Kidney (tissue), 14 donors: Measurements from ENCODE around the gene CRTC1. TPM values are rescaled to one million over a fixed set of nuclear protein-coding genes. Genes with fewer than 3 reads are reported as not detected.

ENCODE experiments used
- DNase-seq, 5 donors: peaks; one replicate each; pipeline ENCODE4 v3.0.0-alpha.2; 2013 to 2020
- FAIRE-seq: peaks from 2 replicates; lab custom pipeline; 2012; peaks lifted over from hg19 to GRCh38; lab: Jason Lieb, UNC
- H3K27ac ChIP-seq, 2 donors: one replicate each; pipeline ENCODE4 v1.7.0; 2013; ENCODE audit warnings: low read depth in 2 of 2, low read length in 2 of 2, inconsistent platforms in 1 of 2
- H3K27me3 ChIP-seq: one replicate; pipeline ENCODE4 v1.7.1; 2013; ENCODE audit warnings: low read length, inconsistent platforms; ENCODE audit not compliant: control insufficient read depth, insufficient read depth
- H3K36me3 ChIP-seq, 3 donors: one replicate each; pipeline versions ENCODE4 v1.7.0 to v1.7.1; 2013; ENCODE audit warnings: low read length in 3 of 3, control low read depth in 1 of 3, inconsistent platforms in 1 of 3; ENCODE audit not compliant: insufficient read depth in 3 of 3, control insufficient read depth in 2 of 3
- H3K4me1 ChIP-seq, 3 donors: one replicate each; pipeline versions ENCODE4 v1.7.0 to v1.7.1; 2013; ENCODE audit warnings: low read length in 3 of 3, inconsistent platforms in 1 of 3, low read depth in 1 of 3; ENCODE audit not compliant: control insufficient read depth in 2 of 3, insufficient read depth in 2 of 3
- H3K4me3 ChIP-seq, 3 donors: one replicate each; pipeline versions ENCODE4 v1.7.0 to v1.8.1; 2013; ENCODE audit warnings: low read length in 3 of 3, control low read depth in 1 of 3, inconsistent platforms in 1 of 3
- H3K9ac ChIP-seq, 3 donors: one replicate each; pipeline versions ENCODE4 v1.7.0 to v1.7.1; 2013; ENCODE audit warnings: low read length in 3 of 3, control low read depth in 1 of 3, inconsistent platforms in 1 of 3
- H3K9me3 ChIP-seq, 3 donors: one replicate each; pipeline versions ENCODE4 v1.7.0 to v1.7.1; 2013; ENCODE audit warnings: low read length in 3 of 3, control low read depth in 1 of 3, inconsistent platforms in 1 of 3; ENCODE audit not compliant: control insufficient read depth in 2 of 3, insufficient read depth in 1 of 3
- CTCF ChIP-seq: IDR thresholded peaks from 3 replicates; pipeline ENCODE4 v1.5.1; 2012; ENCODE audit warnings: mild to moderate bottlenecking, moderate library complexity, borderline replicate concordance; ENCODE audit not compliant: insufficient read depth; ENCODE audit errors: extremely low read depth
- intact Hi-C: fragments of 100-400 bp; cut with DNase I; formaldehyde crosslinking; loops from one replicate; pipeline ENCODE4 v1.11.1; 2022
- polyA plus RNA-seq: library from polyadenylated mRNA; stranded (reverse); fragments of 350-450 nt; fragmentation: Illumina TruSeq; extraction: RNeasy Lipid Tissue Mini Kit (QIAGEN cat#74804); gene quantifications from one replicate; pipeline ENCODE4 v1.2.3, GENCODE V29; 2014; ENCODE audit warnings: low read depth, low replicate concordance; ENCODE audit not compliant: insufficient read depth
- total RNA-seq: library from RNA; stranded (reverse); fragmentation: NEBNext Ultra II Directional; extraction: Animal tissue kit (Norgen Biotek cat#: 25700); gene quantifications from one replicate; pipeline ENCODE4 v1.2.1, GENCODE V29; 2021
- donor health status: control.
- donor health status: control.
- donor health status: control.
- donor health status: control.
- donor health status: control.
- donor health status: DM: yes; HTN: yes; CAD: no.
- donor health status: Normal renal cell carcinoma (clear cell type).

CRTC1 gene
- total and polyA plus RNA-seq, 2 donors from 2014 or later: 10.9 to 26.8 TPM

GRCh38 chr19:18751571-18751970 lies 68.1 kb downstream of the CRTC1 start:
- intact Hi-C loops: no loop called here
- FAIRE-seq (no peak), DNase-seq (no peak)
- Histone ChIP-seq H3K4me3 (no peak overlapping the region), H3K27ac (no peak overlapping the region), H3K4me1 (no peaks in the 10 kb centered on the region), H3K9me3 (no peaks in the 10 kb centered on the region), H3K27me3 (no peaks in the 10 kb centered on the region), H3K36me3 (peaks cover 0 to 4% (median 0%) of the 10 kb centered on the region in 3 donors), H3K9ac (no peak overlapping the region)
- no peak for TF ChIP-seq CTCF

DNA sequence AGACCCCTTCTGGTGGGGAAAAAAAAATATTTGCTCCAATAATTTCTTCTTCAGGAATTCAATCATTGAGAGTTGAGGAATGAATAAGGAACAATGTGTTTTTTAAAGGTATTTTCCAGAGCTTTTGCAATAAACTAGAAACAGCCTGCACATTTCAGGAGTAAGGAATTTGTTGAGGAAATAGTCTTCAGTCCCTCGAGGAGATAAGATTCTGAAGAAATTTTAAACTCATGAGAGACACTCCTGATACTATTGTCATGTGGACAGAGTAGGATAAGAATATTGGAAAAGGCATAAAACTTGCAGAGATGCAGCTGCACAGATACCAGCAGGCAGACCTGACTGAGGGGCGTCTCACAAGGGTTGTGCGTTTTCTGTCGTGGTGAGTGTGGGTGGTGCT lies 71.0 kb downstream of the CRTC1 start:
- Histone ChIP-seq H3K27me3 (no peaks in the 10 kb centered on the region), H3K4me3 (no peak overlapping the region), H3K9ac (no peak overlapping the region), H3K27ac (no peak overlapping the region), H3K36me3 (peaks cover 0 to 4% (median 0%) of the 10 kb centered on the region in 3 donors), H3K4me1 (no peaks in the 10 kb centered on the region), H3K9me3 (no peaks in the 10 kb centered on the region)
- DNase-seq (no peak), FAIRE-seq (no peak)
- no peak for TF ChIP-seq CTCF
- intact Hi-C loops: no loop called here

DNA sequence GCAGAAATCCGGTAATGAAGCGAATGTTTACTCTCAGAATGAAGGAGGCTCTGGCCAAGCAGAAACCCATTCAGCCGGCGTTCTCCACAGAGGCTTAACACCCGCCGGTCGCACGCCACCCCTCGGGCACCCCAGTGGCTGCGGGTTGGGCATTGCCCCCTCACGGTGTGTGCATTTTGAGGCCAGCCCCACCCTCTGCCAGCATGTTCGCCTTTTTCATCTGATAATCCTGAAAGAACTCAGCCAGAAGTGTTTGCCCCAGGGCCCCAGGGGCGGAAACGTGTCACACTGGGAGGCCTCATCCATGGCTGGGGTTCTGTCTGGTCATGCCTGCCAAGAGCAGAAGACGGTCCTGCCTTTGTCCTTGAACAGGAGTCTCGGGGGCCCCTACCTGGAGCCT lies 73.4 kb downstream of the CRTC1 start:
- peaks cover 0 to 5% (median 0%) of the 10 kb centered on the region in 3 donors for H3K4me1 ChIP-seq
- no peak overlapping the region for H3K9ac ChIP-seq
- H3K27me3 ChIP-seq: no peaks in the 10 kb centered on the region
- H3K27ac ChIP-seq: no peak overlapping the region
- no peak for FAIRE-seq
- intact Hi-C loops: no loop called here
- H3K9me3 ChIP-seq: no peaks in the 10 kb centered on the region
- DNase-seq: peak in 2 of 5 donors; percentile 27 to 71
- no peak overlapping the region for H3K4me3 ChIP-seq
- TF ChIP-seq CTCF: no peak
- H3K36me3 ChIP-seq: no peaks in the 10 kb centered on the region

DNA sequence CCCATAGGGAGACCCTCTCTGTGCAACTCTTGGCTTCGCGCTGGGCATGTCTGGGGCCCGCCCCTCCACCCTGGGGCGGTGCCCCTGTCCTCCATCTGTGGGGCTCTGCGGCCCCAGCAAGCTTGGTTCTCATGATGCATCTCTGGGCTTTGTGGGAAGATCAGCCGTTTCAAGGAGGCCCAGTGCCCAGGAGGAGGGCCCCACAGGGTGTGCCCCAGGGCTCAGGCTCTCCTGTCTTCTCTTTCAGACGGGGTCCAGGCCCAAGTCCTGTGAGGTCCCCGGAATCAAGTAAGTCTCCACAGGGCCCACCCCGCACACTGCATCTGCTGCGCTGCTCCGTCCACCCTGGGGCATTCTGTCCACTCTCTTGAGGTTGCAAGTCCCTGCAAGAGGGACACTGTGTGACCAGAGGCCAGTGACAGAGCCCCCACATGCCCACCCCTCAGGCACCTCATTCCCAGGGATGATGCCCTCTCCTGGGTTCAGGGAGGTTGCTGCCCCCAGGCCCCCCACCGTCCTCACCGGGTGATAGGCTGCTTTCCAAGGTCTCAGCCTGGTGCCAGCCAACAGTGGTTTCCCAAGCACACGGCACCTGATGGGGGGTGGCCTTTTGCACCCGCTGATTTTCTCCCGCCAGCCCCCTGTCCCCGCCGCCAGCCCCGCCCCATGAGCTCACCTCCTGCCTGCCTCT lies 76.0 kb downstream of the CRTC1 start:
- Histone ChIP-seq H3K27me3 (no peaks in the 10 kb centered on the region), H3K9ac (no peak overlapping the region), H3K36me3 (no peaks in the 10 kb centered on the region), H3K9me3 (no peaks in the 10 kb centered on the region), H3K4me3 (no peak overlapping the region), H3K27ac (no peak overlapping the region), H3K4me1 (peaks cover 0 to 26% (median 22%) of the 10 kb centered on the region in 3 donors)
- DNase-seq (peak in 1 of 5 donors; percentile 70), FAIRE-seq (no peak)
- no peak for TF ChIP-seq CTCF
- intact Hi-C loops: no loop called here
